ENCODE results near the gene SYT8. TPM values are rescaled to one million over a fixed set of nuclear protein-coding genes. Genes with fewer than 3 reads are reported as not detected.
"Not testable (repeated sequence)": the region's sequence is repeated elsewhere in the genome, so short reads cannot be mapped to it uniquely, and the experiment has no call there.

The SYT8 gene
- total RNA-seq, 4 donors from 2014 or later, result 1.4 to 4.1 TPM; not detected in 2

DNA sequence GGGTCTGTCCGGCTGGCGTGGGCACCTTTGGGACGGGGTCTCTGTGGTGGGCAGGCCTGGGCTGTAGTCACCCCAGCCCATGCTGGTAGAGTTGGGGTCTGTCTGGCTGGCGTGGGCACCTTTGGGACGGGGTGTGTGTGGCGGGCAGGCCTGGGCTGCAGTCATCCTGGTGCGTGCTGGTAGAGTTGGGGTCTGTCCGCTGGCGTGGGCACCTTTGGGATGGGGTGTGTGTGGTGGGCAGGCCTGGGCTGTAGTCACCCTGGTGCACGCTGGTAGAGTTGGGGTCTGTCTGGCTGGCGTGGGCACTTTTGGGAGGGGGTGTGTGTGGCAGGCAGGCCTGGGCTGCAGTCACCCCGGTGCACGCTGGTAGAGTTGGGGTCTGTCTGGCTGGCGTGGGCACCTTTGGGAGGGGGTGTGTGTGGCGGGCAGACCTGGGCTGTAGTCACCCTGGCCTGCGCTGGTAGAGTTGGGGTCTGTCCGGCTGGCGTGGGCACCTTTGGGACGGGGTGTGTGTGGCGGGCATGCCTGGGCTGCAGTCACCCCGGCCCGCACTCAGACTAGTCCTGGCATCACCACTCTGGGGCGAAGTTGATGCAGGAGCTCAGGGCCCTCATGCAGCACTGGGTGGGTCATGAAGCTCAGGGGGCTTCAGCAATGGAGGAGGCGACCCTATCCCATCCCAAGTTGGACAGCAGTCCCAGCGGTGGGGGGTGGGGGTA, 37.6 kb downstream of the SYT8 start:
- no peak for DNase-seq
- in situ Hi-C loops (cut with MboI; ENCODE audit: low pct_ligation_motif_present in 1 of 4, low pct_unique_long_range_greater_than_20kb in 1 of 4, low sequenced_read_pairs in 3 of 4), result no loop called here
- intact Hi-C loops (cut with DNase I; ENCODE audit: low total_unique reads), result no loop called here
- Histone ChIP-seq H3K36me3 (no peaks in the 10 kb centered on the region), H3K27me3 (no peaks in the 10 kb centered on the region), H3K4me1 (peaks cover 0 to 50% (median 17%) of the 10 kb centered on the region in 4 donors), H3K9me3 (no peaks in the 10 kb centered on the region), H3K27ac (peak overlapping the region; percentile 18 to 71 (median 66)), H3K4me3 (no peak overlapping the region)
- TF ChIP-seq, protein P1, sequence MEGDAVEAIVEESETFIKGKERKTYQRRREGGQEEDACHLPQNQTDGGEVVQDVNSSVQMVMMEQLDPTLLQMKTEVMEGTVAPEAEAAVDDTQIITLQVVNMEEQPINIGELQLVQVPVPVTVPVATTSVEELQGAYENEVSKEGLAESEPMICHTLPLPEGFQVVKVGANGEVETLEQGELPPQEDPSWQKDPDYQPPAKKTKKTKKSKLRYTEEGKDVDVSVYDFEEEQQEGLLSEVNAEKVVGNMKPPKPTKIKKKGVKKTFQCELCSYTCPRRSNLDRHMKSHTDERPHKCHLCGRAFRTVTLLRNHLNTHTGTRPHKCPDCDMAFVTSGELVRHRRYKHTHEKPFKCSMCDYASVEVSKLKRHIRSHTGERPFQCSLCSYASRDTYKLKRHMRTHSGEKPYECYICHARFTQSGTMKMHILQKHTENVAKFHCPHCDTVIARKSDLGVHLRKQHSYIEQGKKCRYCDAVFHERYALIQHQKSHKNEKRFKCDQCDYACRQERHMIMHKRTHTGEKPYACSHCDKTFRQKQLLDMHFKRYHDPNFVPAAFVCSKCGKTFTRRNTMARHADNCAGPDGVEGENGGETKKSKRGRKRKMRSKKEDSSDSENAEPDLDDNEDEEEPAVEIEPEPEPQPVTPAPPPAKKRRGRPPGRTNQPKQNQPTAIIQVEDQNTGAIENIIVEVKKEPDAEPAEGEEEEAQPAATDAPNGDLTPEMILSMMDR (IDR thresholded peaks at IDR 0.05), result no peak
- TF ChIP-seq POLR2AphosphoS5 (IDR thresholded peaks at IDR 0.05) (no peak), POLR2A (IDR thresholded peaks at IDR 0.05) (no peak), EP300 (IDR thresholded peaks at IDR 0.05; ENCODE audit: low read depth) (no peak)
- WGBS, 2 donors (ENCODE audit: low coverage in 1 of 2), result 29 to 76% methylated on average over 2 to 21 of the region's 25 CpGs

DNA sequence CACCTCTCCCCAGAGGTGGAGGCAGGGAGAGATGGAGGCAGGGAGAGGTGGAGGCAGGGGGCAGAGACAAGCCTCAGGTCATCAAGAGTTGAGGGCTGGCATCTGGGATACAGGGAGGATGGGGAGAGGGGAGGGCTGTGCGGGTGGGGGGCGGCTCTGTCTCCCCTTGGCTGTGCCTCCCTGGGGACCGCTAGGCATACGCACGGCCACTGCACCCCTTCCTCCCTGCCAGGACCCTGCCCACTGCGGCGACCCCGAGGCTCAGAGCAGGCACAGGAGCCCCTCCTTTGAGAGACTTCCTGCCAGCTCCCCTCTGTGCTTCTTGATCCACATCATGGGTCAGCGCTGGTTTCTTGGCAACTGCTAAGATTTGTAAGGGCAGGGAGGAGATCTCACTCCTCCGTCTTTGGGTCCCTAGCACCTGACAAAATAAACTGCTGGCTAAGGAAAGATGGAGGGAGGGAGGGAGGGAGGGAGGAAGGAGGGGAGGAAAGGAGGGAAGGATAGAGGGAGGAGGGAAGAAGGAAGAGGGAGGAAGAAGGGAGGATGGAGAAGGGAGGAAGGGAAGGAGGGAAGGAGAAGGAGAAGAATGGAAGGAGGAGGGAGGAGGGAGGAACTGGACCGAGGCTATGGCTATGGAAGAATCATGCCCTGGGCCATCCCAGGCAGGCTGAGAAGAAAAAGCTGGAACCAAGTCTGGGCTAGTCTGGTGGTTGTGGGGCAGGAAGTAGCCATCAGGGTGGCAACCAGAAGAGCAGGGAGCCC, 38.4 kb downstream of the SYT8 start:
- Histone ChIP-seq H3K27me3 (no peaks in the 10 kb centered on the region), H3K4me3 (no peak overlapping the region), H3K4me1 (peaks cover 0 to 58% (median 15%) of the 10 kb centered on the region in 4 donors), H3K36me3 (no peaks in the 10 kb centered on the region), H3K27ac (peak overlapping the region; percentile 41 to 71 (median 66)), H3K9me3 (no peaks in the 10 kb centered on the region)
- WGBS, 2 donors (ENCODE audit: low coverage in 1 of 2), result 0 to 53% methylated on average over 1 to 11 of the region's 11 CpGs
- intact Hi-C loops (cut with DNase I; ENCODE audit: low total_unique reads) (no loop called here), in situ Hi-C loops (cut with MboI; ENCODE audit: low pct_ligation_motif_present in 1 of 4, low pct_unique_long_range_greater_than_20kb in 1 of 4, low sequenced_read_pairs in 3 of 4) (no loop called here)
- TF ChIP-seq, protein P1 (IDR thresholded peaks at IDR 0.05), result no peak
- TF ChIP-seq EP300 (IDR thresholded peaks at IDR 0.05; ENCODE audit: low read depth) (no peak), POLR2A (IDR thresholded peaks at IDR 0.05) (no peak), POLR2AphosphoS5 (IDR thresholded peaks at IDR 0.05) (no peak)
- no peak for DNase-seq

DNA sequence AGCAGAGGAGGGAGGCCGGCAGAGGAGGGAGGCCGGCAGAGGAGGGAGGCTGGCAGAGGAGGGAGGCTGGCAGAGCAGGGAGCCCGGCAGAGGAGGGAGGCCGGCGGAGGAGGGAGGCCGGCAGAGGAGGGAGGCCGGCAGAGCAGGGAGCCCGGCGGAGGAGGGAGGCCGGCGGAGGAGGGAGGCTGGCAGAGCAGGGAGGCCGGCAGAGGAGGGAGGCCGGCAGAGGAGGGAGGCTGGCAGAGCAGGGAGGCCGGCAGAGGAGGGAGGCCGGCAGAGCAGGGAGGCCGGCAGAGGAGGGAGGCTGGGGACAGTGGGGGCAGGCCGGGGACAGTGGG, 39.0 kb downstream of the SYT8 start:
- H3K27me3 ChIP-seq; H3K36me3 ChIP-seq; DNase-seq; in situ Hi-C loops (cut with MboI; ENCODE audit: low pct_ligation_motif_present in 1 of 4, low pct_unique_long_range_greater_than_20kb in 1 of 4, low sequenced_read_pairs in 3 of 4); H3K9me3 ChIP-seq; intact Hi-C loops (cut with DNase I; ENCODE audit: low total_unique reads); H3K4me3 ChIP-seq: not testable (repeated sequence)
- peaks cover 0 to 56% (median 14%) of the 10 kb centered on the region in 4 donors for H3K4me1 ChIP-seq
- H3K27ac ChIP-seq, result peak overlapping the region; percentile 39 to 71 (median 53)
- 62 to 78% methylated on average over 12 to 16 of the region's 17 CpGs for WGBS, 2 donors (ENCODE audit: low coverage in 1 of 2)

DNA sequence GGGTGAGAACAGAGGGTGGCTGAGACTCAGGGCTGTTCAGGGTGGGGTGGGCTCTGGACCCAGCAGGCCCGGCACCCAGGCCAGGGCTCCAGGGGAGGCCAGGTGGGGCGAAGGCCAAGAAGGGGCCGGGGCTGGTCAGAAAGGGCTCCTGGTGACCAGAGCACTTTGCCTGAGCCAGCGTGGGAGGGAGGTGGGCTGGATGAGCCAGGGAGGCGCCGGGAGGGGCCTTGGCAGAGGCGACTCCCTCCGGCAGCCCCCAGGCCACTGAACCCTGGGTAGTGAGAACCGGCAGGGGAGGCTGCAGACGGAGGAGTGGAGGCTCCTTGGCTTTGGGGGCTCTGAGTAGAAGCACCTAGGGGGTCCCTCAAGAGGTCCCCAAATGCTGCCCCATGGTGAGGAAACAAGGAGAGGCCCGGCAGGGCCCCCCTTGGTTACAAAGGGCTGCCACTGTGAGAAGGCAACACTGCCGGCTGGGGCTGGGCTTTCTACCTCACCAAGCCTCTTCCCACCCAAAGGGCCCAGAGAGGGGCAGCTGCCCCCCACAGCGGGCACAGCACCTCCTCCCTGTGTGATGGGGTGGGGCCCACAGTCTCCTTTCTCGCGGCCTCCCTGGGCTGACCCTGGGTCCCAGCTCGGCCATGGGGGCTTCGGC, 39.8 kb downstream of the SYT8 start:
- in situ Hi-C loops (cut with MboI; ENCODE audit: low pct_ligation_motif_present in 1 of 4, low pct_unique_long_range_greater_than_20kb in 1 of 4, low sequenced_read_pairs in 3 of 4); intact Hi-C loops (cut with DNase I; ENCODE audit: low total_unique reads): not testable (repeated sequence)
- peak overlapping the region; percentile 60 to 74 (median 67) for H3K27ac ChIP-seq

More for the DNA sequence above, 39.8 kb downstream of the SYT8 start:
- not testable (repeated sequence) for H3K4me3 ChIP-seq, H3K27me3 ChIP-seq, H3K36me3 ChIP-seq, H3K9me3 ChIP-seq
- peaks cover 0 to 53% (median 14%) of the 10 kb centered on the region in 4 donors for H3K4me1 ChIP-seq
- peak; percentile 7 for DNase-seq
- WGBS, 2 donors (ENCODE audit: low coverage in 1 of 2), result 73% methylated on average over 14 of the region's 17 CpGs; no CpG with 5 or more reads in 1 of the 2 donors

Data from transverse colon (tissue), 4 donors.